NB4 (cell line): ENCODE measurements around the gene SURF2.

Experiments
- MYC ChIP-seq: IDR thresholded peaks from 2 replicates; pipeline ENCODE4 v1.6.1; 2011; ENCODE audit warnings: low read depth, low read length
- POLR2A ChIP-seq: IDR thresholded peaks from 2 replicates; pipeline ENCODE4 v1.6.1; 2011; ENCODE audit warnings: mild to moderate bottlenecking; ENCODE audit not compliant: insufficient read length; ENCODE audit errors: extremely low read depth
- TF ChIP-seq, protein P1 (sequence below): IDR thresholded peaks from one replicate; pipeline ENCODE4 v1.5.1; 2012; ENCODE audit warnings: low read depth, low read length
- TF ChIP-seq, protein P2 (sequence below): IDR thresholded peaks from 2 replicates; pipeline ENCODE4 v1.6.1; 2011; ENCODE audit warnings: low read depth, low read length

DNA sequence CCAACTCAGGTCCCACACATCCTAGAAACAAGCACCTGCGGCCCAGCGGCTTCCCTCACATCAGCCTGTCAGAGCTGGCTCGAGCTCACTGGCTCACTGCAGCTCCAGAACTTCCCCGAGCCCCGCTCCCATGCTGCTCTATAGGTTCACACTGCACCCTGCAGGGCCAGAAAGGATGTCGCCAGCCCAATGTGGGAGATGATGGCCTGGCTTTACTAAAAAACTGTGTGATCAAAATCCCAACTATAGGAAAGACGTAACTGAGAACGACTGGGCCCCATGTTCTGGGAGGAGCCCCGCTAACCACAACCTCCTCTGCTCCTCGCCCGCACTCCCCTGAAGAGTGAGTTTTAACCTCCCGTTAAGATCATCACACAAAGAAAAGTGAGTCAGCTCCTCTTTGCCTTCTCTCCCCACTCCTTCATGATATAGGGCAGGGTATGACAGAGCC, 14.9 kb downstream of the SURF2 start:
- TF ChIP-seq, protein P1, sequence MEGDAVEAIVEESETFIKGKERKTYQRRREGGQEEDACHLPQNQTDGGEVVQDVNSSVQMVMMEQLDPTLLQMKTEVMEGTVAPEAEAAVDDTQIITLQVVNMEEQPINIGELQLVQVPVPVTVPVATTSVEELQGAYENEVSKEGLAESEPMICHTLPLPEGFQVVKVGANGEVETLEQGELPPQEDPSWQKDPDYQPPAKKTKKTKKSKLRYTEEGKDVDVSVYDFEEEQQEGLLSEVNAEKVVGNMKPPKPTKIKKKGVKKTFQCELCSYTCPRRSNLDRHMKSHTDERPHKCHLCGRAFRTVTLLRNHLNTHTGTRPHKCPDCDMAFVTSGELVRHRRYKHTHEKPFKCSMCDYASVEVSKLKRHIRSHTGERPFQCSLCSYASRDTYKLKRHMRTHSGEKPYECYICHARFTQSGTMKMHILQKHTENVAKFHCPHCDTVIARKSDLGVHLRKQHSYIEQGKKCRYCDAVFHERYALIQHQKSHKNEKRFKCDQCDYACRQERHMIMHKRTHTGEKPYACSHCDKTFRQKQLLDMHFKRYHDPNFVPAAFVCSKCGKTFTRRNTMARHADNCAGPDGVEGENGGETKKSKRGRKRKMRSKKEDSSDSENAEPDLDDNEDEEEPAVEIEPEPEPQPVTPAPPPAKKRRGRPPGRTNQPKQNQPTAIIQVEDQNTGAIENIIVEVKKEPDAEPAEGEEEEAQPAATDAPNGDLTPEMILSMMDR: no peak
- TF ChIP-seq POLR2A: no peak
- TF ChIP-seq, protein P2, sequence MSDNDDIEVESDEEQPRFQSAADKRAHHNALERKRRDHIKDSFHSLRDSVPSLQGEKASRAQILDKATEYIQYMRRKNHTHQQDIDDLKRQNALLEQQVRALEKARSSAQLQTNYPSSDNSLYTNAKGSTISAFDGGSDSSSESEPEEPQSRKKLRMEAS: no peak
- TF ChIP-seq MYC: no peak
